LNCAP (cell line): Measurements from ENCODE around the gene SRPX.

ENCODE experiments used
- CTCF ChIP-seq: fragments of 450-650 bp; IDR thresholded peaks from 2 replicates; pipeline ENCODE4 v1.5.1; 2017; ENCODE audit warnings: mild to moderate bottlenecking

Gene SRPX

DNA sequence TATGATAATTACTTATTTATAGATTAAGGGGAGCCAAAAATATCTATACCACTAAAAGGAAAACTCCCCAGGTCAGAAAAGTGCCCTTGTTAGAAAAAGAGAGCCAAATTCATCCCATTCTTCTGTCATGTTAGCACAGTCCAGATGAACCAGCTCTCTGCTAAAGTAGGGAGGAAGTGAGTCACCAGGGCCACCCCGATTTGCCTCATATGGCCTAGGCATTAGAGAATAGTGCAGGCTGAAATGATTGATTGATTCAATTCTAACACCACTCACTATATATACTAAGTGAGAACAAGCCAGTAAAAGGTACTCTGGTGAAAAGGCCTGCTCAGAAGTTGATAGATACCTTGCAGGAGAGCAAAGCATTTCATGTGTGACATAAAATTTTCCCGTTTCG, 94.5 kb downstream of the SRPX start:
- TF ChIP-seq CTCF = no peak

DNA sequence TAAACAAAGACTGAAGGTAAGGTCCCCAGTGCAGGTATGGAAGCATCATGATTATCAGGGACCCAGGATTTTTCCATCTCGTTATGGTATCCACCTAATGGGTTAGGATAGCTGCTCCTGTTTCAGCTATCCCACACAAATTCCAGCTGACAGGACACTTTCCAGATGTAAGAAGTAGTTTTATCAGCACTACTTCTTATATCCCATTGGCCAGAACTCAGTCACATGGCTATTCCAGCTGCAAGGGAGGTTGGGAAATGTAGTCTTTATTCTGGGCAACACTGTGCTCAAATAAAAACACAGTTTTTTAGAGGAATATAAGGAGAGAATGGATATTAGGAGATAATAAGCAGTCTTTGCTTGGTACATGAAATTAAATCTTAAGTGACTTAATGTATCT, 96.7 kb downstream of the SRPX start:
- no peak for TF ChIP-seq CTCF

- no peak for TF ChIP-seq CTCF
These were observed 103.2 kb downstream of the SRPX start for GRCh38 chrX:38117485-38117884.

DNA sequence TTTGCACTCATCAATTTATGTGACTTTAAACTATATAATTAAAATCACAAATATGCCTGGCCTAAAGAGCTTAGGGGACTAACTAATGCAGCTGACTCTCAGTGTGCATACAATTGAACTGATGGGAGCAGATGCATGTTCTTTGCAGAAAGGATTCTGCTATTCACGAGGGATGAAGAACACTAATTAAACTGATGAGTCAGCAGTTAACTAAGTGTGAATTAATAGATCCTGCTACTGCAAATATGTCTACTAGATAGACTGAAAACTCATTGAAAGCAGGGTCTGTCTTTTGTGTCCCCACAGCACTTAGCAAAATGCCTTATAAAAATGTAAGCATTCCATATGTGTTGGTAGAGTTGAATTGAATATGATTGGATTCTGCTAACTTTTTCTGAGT, 104.0 kb downstream of the SRPX start:
- no peak for TF ChIP-seq CTCF

DNA sequence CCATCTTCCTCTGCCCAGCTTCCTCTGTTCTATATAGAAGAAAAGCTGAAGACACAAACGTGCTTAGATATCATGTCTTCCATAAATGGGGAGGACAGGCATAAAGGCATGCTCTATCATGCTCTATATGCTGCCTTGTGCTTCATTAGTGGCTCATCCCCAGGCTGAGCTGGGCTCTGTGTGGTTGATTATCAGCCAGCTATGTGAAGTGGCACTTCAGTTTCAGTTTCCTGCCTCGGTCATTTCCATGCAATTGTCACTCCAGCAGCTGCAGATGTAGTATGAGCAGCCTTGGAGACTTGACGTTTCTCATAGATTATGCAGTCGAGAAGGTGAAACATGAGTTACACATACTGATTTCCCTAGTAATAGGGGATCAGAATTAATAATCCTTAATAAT, 108.1 kb downstream of the SRPX start:
- TF ChIP-seq CTCF = no peak

GRCh38 chrX:38111196-38111595, 109.5 kb downstream of the SRPX start:
- no peak for TF ChIP-seq CTCF

GRCh38 chrX:38110231-38110630, 110.4 kb downstream of the SRPX start:
- no peak for TF ChIP-seq CTCF
